Heart left ventricle (tissue), 16 donors: ENCODE measurements around the gene TFAP2C. TPM values are rescaled to one million over a fixed set of nuclear protein-coding genes. Genes with fewer than 3 reads are reported as not detected.

Source experiments
- ATAC-seq, 4 donors: fragments of 200-7000 bp; cut with Tn5 transposase; one replicate each; pipeline ENCODE4 v1.9.1; 2020 to 2022; ENCODE audit warnings: moderate library complexity in 4 of 4, mild to moderate bottlenecking in 3 of 4, moderate number of reproducible peaks in 1 of 4
- DNase-seq, 5 donors: peaks; one replicate each; pipeline ENCODE4 v3.0.0-alpha.2; 2020
- H3K27ac ChIP-seq, 12 donors: fragments of 200-600 bp; sonication (generic) in 4 of 12; one replicate each; pipeline versions ENCODE4 v1.5.0 to v1.8.0; 2016 to 2022; ENCODE audit warnings: mild to moderate bottlenecking in 2 of 12
- H3K27me3 ChIP-seq, 9 donors: fragments of 200-600 bp; sonication (generic) in 2 of 9; one replicate each; pipeline versions ENCODE4 v1.5.1 to v1.8.0; 2016 to 2022; ENCODE audit warnings: mild to moderate bottlenecking in 3 of 9
- H3K36me3 ChIP-seq, 9 donors: fragments of 200-600 bp; sonication (generic) in 2 of 9; one replicate each; pipeline versions ENCODE4 v1.5.0 to v1.8.0; 2018 to 2022; ENCODE audit warnings: mild to moderate bottlenecking in 2 of 9
- H3K4me1 ChIP-seq, 12 donors: fragments of 200-600 bp; sonication (generic) in 4 of 12; one replicate each; pipeline versions ENCODE4 v1.5.0 to v1.8.0; 2016 to 2022; ENCODE audit warnings: mild to moderate bottlenecking in 3 of 12
- H3K4me3 ChIP-seq, 12 donors: fragments of 200-600 bp; sonication (generic) in 4 of 12; one replicate each; pipeline versions ENCODE4 v1.5.0 to v1.8.0; 2017 to 2022; ENCODE audit warnings: mild to moderate bottlenecking in 9 of 12, moderate library complexity in 4 of 12
- H3K9me3 ChIP-seq, 12 donors: fragments of 200-600 bp; sonication (generic) in 4 of 12; one replicate each; pipeline versions ENCODE4 v1.5.0 to v1.8.0; 2016 to 2022; ENCODE audit warnings: mild to moderate bottlenecking in 1 of 12
- POLR2A ChIP-seq, 2 donors: fragments of 450-650 bp; IDR thresholded peaks; one replicate each; pipeline ENCODE4 v1.6.1; 2017; ENCODE audit warnings: antibody characterized with exemption in 2 of 2, mild to moderate bottlenecking in 2 of 2, moderate library complexity in 2 of 2
- WGBS, 4 donors: extraction: QIAGEN DNeasy Blood & Tissue Kit in 2 of 4; methylation state at CpG; one replicate each; pipeline versions ENCODE4 v1.1.5 to v1.1.7; 2013 to 2018; 5-methylcytosine and 5-hydroxymethylcytosine counted together
- intact Hi-C, 10 donors: fragments of 100-400 bp; cut with DNase I; formaldehyde crosslinking; loops; one replicate each; pipeline versions ENCODE4 v1.11.1 to v1.14.2; 2022
- polyA plus RNA-seq, 2 donors: library from polyadenylated mRNA; stranded (reverse); fragments of 200-250 nt; gene quantifications; one replicate each; pipeline ENCODE4 v1.2.3, GENCODE V29; 2013
- total RNA-seq, 9 donors: library from RNA; depleted of rRNA in 2 of 9; stranded (reverse); fragments of >200 nt in 2 of 9; fragmentation: NEBNext Ultra II Directional in 3 of 9; extraction: Animal tissue kit (Norgen Biotek cat#: 25700) in 3 of 9; gene quantifications; one replicate each; pipeline versions ENCODE4 v1.1.0 to v1.2.4, GENCODE V29; 2016 to 2023
- TF ChIP-seq, protein P1 (sequence below), 12 donors: fragments of 200-600 bp; sonication (generic) in 4 of 12; IDR thresholded peaks; one replicate each; pipeline versions ENCODE4 v1.5.0 to v1.8.0; 2018 to 2022; ENCODE audit warnings: antibody characterized with exemption in 12 of 12, mild to moderate bottlenecking in 5 of 12
- donor health status: ischemic (EF 13 %, LVEDD 7.1; RV severe dilation, severe dysfunction).
- donor health status: healthy with polysubstance abuse.
- donor health status: DM: no; HTN: yes; CAD: no.
- donor health status: DM: no; HTN: no; CAD: no.
- donor health status: ischemic (EF 25% LVEDD 6.9; RV normal size, moderate dysfunction).
- donor health status: ischemic (EF 25% LVEDD 5.7; RV mildly dilated, moderate dysfunction).
- donor health status: healthy.
- donor health status: DM: yes; HTN: yes; CAD: no.
- donor health status: ischemic (EF 35%, LVEDD 5.7; RV mildly dilated, moderate dysfunction).
- donor health status: nonischemic (EF 11% LVEDD 7.7; RV severe dilation, severe dysfunction).
- donor health status: DM: yes; HTN: yes; CAD: no.
- donor health status: PGD.
- donor health status: ischemic (EF 29% LVEDD 5.4; RV normal size, mild dysfunction).
- donor health status: nonischemic (EF 23%, LVEDD 6.1; RV moderate dilation, normal function).

Gene TFAP2C
- total and polyA plus RNA-seq, 11 donors: 0.09 to 1.00 (median 0.23) TPM; not detected in 5

DNA sequence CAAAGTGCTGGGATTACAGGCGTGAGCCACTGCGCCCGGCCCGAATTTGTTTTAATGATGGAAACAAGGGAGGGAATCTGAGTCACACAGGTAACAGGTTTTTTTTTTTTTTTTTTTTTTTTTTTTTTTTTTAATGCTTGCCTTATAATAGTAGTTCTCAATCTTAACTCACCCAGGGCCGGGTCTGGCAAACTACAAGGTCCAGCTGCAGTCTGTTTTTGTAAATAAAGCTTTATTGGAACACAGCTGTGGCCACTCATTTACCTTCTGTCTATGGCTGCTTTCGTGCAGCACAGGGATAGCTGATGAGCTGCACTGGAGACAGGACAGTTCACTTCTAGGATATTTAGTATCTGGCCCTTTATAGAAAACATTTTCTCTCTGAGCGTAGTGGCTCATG, 58.0 kb downstream of the TFAP2C start:
- no peak for ATAC-seq
- TF ChIP-seq, protein P1, sequence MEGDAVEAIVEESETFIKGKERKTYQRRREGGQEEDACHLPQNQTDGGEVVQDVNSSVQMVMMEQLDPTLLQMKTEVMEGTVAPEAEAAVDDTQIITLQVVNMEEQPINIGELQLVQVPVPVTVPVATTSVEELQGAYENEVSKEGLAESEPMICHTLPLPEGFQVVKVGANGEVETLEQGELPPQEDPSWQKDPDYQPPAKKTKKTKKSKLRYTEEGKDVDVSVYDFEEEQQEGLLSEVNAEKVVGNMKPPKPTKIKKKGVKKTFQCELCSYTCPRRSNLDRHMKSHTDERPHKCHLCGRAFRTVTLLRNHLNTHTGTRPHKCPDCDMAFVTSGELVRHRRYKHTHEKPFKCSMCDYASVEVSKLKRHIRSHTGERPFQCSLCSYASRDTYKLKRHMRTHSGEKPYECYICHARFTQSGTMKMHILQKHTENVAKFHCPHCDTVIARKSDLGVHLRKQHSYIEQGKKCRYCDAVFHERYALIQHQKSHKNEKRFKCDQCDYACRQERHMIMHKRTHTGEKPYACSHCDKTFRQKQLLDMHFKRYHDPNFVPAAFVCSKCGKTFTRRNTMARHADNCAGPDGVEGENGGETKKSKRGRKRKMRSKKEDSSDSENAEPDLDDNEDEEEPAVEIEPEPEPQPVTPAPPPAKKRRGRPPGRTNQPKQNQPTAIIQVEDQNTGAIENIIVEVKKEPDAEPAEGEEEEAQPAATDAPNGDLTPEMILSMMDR (IDR thresholded peaks at IDR 0.05): no peak
- TF ChIP-seq POLR2A (IDR thresholded peaks at IDR 0.05): no peak
- intact Hi-C loops: no loop called here
- H3K27ac ChIP-seq: no peak overlapping the region
- H3K9me3 ChIP-seq: no peaks in the 10 kb centered on the region
- peaks cover 0 to 65% (median 4%) of the 10 kb centered on the region in 9 donors for H3K27me3 ChIP-seq
- no peaks in the 10 kb centered on the region for H3K4me1 ChIP-seq
- H3K4me3 ChIP-seq: no peak overlapping the region
- DNase-seq: no peak
- H3K36me3 ChIP-seq: no peaks in the 10 kb centered on the region
- WGBS, 4 donors: 88 to 94% (median 89%) methylated on average over 7 of the region's 7 CpGs

GRCh38 chr20:56688106-56688505, 59.0 kb downstream of the TFAP2C start:
- DNase-seq (no peak), ATAC-seq (no peak)
- intact Hi-C loops: no loop called here
- Histone ChIP-seq H3K4me3 (no peak overlapping the region), H3K9me3 (no peaks in the 10 kb centered on the region), H3K27me3 (peaks cover 0 to 54% (median 0%) of the 10 kb centered on the region in 9 donors), H3K27ac (no peak overlapping the region), H3K4me1 (no peaks in the 10 kb centered on the region), H3K36me3 (no peaks in the 10 kb centered on the region)
- TF ChIP-seq POLR2A (IDR thresholded peaks at IDR 0.05): no peak
- TF ChIP-seq, protein P1 (IDR thresholded peaks at IDR 0.05): no peak
- 70 to 80% (median 78%) methylated on average over 6 of the region's 6 CpGs for WGBS, 4 donors

Other genes with a start within 250 kb of the TFAP2C start
- gene AURKA, start 237.1 kb upstream of the TFAP2C start, total RNA-seq: 10 to 100 TPM in 2 of 9 donors, 1 to 10 TPM in 7; 2.4 to 11.0 (median 6.3) TPM
- 10 to 100 TPM in 1 of 2 donors, 1 to 10 TPM in 1; 2.2 to 19.5 TPM for gene AURKA, start 237.1 kb upstream of the TFAP2C start, polyA plus RNA-seq
- gene CSTF1, start 236.7 kb upstream of the TFAP2C start, total RNA-seq: 10 to 100 TPM; 16.0 to 27.3 (median 22.0) TPM
- gene CSTF1, start 236.7 kb upstream of the TFAP2C start, polyA plus RNA-seq: 10 to 100 TPM in 1 of 2 donors, 1 to 10 TPM in 1; 4.2 to 15.3 TPM
- 1 to 10 TPM in 2 of 9 donors, under 1 TPM in 7; 0.07 to 3.8 (median 0.50) TPM for gene CASS4, start 217.0 kb upstream of the TFAP2C start, total RNA-seq
- gene CASS4, start 217.0 kb upstream of the TFAP2C start, polyA plus RNA-seq: under 1 TPM; 0.38 to 0.47 TPM
- 100 to 1,000 TPM in 1 of 9 donors, 10 to 100 TPM in 8; 61.9 to 101 (median 86.2) TPM for gene RTF2, start 160.7 kb upstream of the TFAP2C start, total RNA-seq
- gene RTF2, start 160.7 kb upstream of the TFAP2C start, polyA plus RNA-seq: 100 to 1,000 TPM in 1 of 2 donors, 10 to 100 TPM in 1; 50.7 to 114 TPM
- gene FAM209A, start 104.6 kb upstream of the TFAP2C start, total RNA-seq: under 1 TPM in 1 of 9 donors, not detected in 8; 0.35 TPM
- not detected for gene FAM209A, start 104.6 kb upstream of the TFAP2C start, polyA plus RNA-seq
- under 1 TPM in 2 of 9 donors, not detected in 7; 0.42 to 0.53 TPM for gene FAM209B, start 96.1 kb upstream of the TFAP2C start, total RNA-seq
- under 1 TPM; 0.50 to 0.76 TPM for gene FAM209B, start 96.1 kb upstream of the TFAP2C start, polyA plus RNA-seq